K562 (cell line): ENCODE measurements around the gene F12. TPM values are rescaled to one million over a fixed set of nuclear protein-coding genes. Genes with fewer than 3 reads are reported as not detected.

ENCODE experiments used
- ATAC-seq: fragments of 200-7000 bp; cut with Tn5 transposase; 3 replicates; pipeline ENCODE4 v1.9.1; 2020; ENCODE audit warnings: moderate library complexity
- BruUV-seq: library from RNA; stranded (reverse); fragments of 400-500 nt; replicated peaks from 2 replicates; lab custom pipeline; 2021; lab: Mats Ljungman, UMichigan
- CTCF ChIA-PET: fragments of 300-600 bp; formaldehyde crosslinking; extraction: SDS; loops from one replicate; lab custom pipeline; 2021; ENCODE audit warnings: low intra/inter-chr PET ratio; lab: Yijun Ruan, JAX
- POLR2A ChIA-PET: fragments of 300-600, 350-650 bp; sonication (Branson Sonifier 250); formaldehyde crosslinking; extraction: SDS; loops from one replicate; lab custom pipeline; 2021; ENCODE audit warnings: antibody characterized with exemption, inconsistent platforms; lab: Yijun Ruan, JAX
- DNase-seq, 4 experiments: peaks; one replicate each; pipeline versions ENCODE4 v3.0.0 to v3.0.0-alpha.2; 2011 to 2018; ENCODE audit warnings: low spot score in 3 of 4, mixed read lengths in 3 of 4; ENCODE audit errors: extremely low read depth in 1 of 4
- FAIRE-seq: peaks from 2 replicates; lab custom pipeline; 2011; peaks lifted over from hg19 to GRCh38; lab: Jason Lieb, UNC
- H2AFZ ChIP-seq: 2 replicates; pipeline ENCODE4 v1.6.0; 2011; ENCODE audit warnings: low read depth, low read length, control low read depth, inconsistent platforms
- H3K27ac ChIP-seq: fragments of 200-600 bp; 3 replicates; pipeline ENCODE4 v1.8.0; 2011; ENCODE audit warnings: low read depth, mild to moderate bottlenecking, control low read depth, inconsistent platforms, low read length, moderate library complexity, mixed read lengths; ENCODE audit errors: extremely low read depth
- H3K27me3 ChIP-seq, 2 experiments: fragments of 300-600 bp in 1 of 2; 2 replicates in 1 of 2; 3 replicates in 1 of 2; pipeline versions ENCODE4 v1.6.0 to v1.8.0; 2011; ENCODE audit warnings: inconsistent platforms in 2 of 2, low read length in 2 of 2, mild to moderate bottlenecking in 1 of 2, mixed read lengths in 1 of 2, moderate library complexity in 1 of 2; ENCODE audit not compliant: control insufficient read depth in 2 of 2, insufficient read depth in 2 of 2
- H3K36me3 ChIP-seq: fragments of 300-600 bp; 3 replicates; pipeline ENCODE4 v1.8.0; 2011; ENCODE audit warnings: mild to moderate bottlenecking, low read length, inconsistent platforms; ENCODE audit not compliant: control insufficient read depth, insufficient read depth
- H3K4me1 ChIP-seq, 2 experiments: fragments of 200-600 bp in 1 of 2; replicated peaks in 1 of 2; 2 replicates in 1 of 2; 3 replicates in 1 of 2; pipeline versions ENCODE4 v1.5.1 to v1.8.0; 2011; ENCODE audit warnings: inconsistent platforms in 2 of 2, low read length in 2 of 2, mild to moderate bottlenecking in 1 of 2, mixed read lengths in 1 of 2, moderate library complexity in 1 of 2; ENCODE audit not compliant: control insufficient read depth in 2 of 2, insufficient read depth in 2 of 2
- H3K4me2 ChIP-seq: 2 replicates; pipeline ENCODE4 v1.6.1; 2011; ENCODE audit warnings: low read length, control low read depth, inconsistent platforms, mixed read lengths; ENCODE audit not compliant: insufficient read depth
- H3K4me3 ChIP-seq: fragments of 200-600 bp; sonication (generic), shearing (Covaris generic); 2 replicates; pipeline ENCODE4 v1.5.1; 2016; ENCODE audit warnings: control low read depth, inconsistent platforms
- H3K79me2 ChIP-seq: fragments of 200-600 bp; 3 replicates; pipeline ENCODE4 v1.8.0; 2011; ENCODE audit warnings: low read length, inconsistent platforms; ENCODE audit not compliant: control insufficient read depth, insufficient read depth
- H3K9ac ChIP-seq, 2 experiments: 2 replicates each; pipeline versions ENCODE4 v1.6.0 to v1.6.1; 2011; ENCODE audit warnings: low read depth in 2 of 2, low read length in 2 of 2, control low read depth in 1 of 2, inconsistent platforms in 1 of 2, mild to moderate bottlenecking in 1 of 2, mixed read lengths in 1 of 2; ENCODE audit not compliant: insufficient read depth in 1 of 2
- H3K9me1 ChIP-seq: one replicate; pipeline ENCODE4 v1.6.0; 2011; ENCODE audit warnings: inconsistent platforms, mild to moderate bottlenecking, low read length, moderate library complexity; ENCODE audit not compliant: control insufficient read depth, insufficient read depth
- H3K9me3 ChIP-seq: replicated peaks from 2 replicates; pipeline ENCODE4 v1.5.1; 2011; ENCODE audit warnings: low read depth, low read length, inconsistent platforms; ENCODE audit not compliant: control insufficient read depth, insufficient read depth
- H4K20me1 ChIP-seq: replicated peaks from 2 replicates; pipeline ENCODE4 v1.6.1; 2011; ENCODE audit warnings: low read length, inconsistent platforms, mixed read lengths; ENCODE audit not compliant: control insufficient read depth, insufficient read depth
- DACH1 ChIP-seq: fragments of 450-650 bp; IDR thresholded peaks from 2 replicates; pipeline ENCODE4 v1.6.1; 2018; ENCODE audit not compliant: partially characterized antibody
- POLR2G ChIP-seq: fragments of 200-400 bp; formaldehyde crosslinking; IDR thresholded peaks from 2 replicates; pipeline ENCODE4 v1.6.1; 2017; ENCODE audit warnings: low read depth, mild to moderate bottlenecking, antibody characterized with exemption, low read length, moderate library complexity
- RBFOX2 ChIP-seq: fragments of 200-400 bp; formaldehyde crosslinking; IDR thresholded peaks from 2 replicates; pipeline ENCODE4 v1.6.1; 2017; ENCODE audit warnings: low read depth, mild to moderate bottlenecking, low read length, moderate library complexity
- ZNF146 ChIP-seq: IDR thresholded peaks from one replicate; pipeline ENCODE4 v1.6.1; 2018; ENCODE audit warnings: missing compliant biosample characterization; ENCODE audit not compliant: unreplicated experiment
- ZNF282 ChIP-seq: sonication (generic); formaldehyde crosslinking; IDR thresholded peaks from 2 replicates; pipeline ENCODE4 v1.8.1; 2023; ENCODE audit warnings: missing genetic modification reagents
- ZNF316 ChIP-seq: fragments of 450-650 bp; IDR thresholded peaks from 2 replicates; pipeline ENCODE4 v1.6.1; 2016
- WGBS: fragments of 100-300 bp; shearing (Covaris generic); methylation state at CpG from one replicate; pipeline ENCODE4 v1.1.6; 2016; ENCODE audit warnings: low coverage, mixed read lengths; ENCODE audit not compliant: insufficient coverage; ENCODE audit errors: missing lambda C conversion rate; 5-methylcytosine and 5-hydroxymethylcytosine counted together
- in situ Hi-C: fragments of 300-500 bp; cut with MboI; formaldehyde crosslinking; loops from 4 replicates; pipeline ENCODE4 v1.15.0; 2018; ENCODE audit warnings: inconsistent platforms, mixed read lengths
- intact Hi-C: fragments of 100-400 bp; cut with micrococcal nuclease; formaldehyde crosslinking; loops from 2 replicates; pipeline ENCODE4 v1.14.2; 2022
- polyA plus RNA-seq, 8 experiments: library from polyadenylated mRNA; depleted of rRNA in 4 of 8; stranded (reverse) in 5 of 8; unstranded in 3 of 8; fragments of >200 nt; fragmentation: Nextera tagmentation in 2 of 8; fragmentation: Illumina TruSeq in 1 of 8; extraction: Ambion mirVana in 2 of 8; extraction: Trizol in 1 of 8; gene quantifications; 2 replicates each; pipeline versions ENCODE4 v1.2.1 to v1.2.3, GENCODE V29; 2011 to 2014; ENCODE audit warnings: inconsistent platforms in 1 of 8, missing spikeins in 1 of 8
- total RNA-seq, 7 experiments: library from RNA; depleted of rRNA in 6 of 7; stranded (reverse); fragments of >200 nt in 6 of 7; fragmentation: Illumina TruSeq in 2 of 7; extraction: Trizol in 2 of 7; gene quantifications; 2 replicates each; pipeline versions ENCODE4 v1.2.1 to v1.2.3, GENCODE V29; 2011 to 2021; ENCODE audit warnings: low replicate concordance in 1 of 7
- TF ChIP-seq, protein P1 (sequence below), 2 experiments: fragments of 450-650 bp; IDR thresholded peaks; 2 replicates each; pipeline ENCODE4 v1.6.1; 2016; ENCODE audit warnings: mild to moderate bottlenecking in 2 of 2, borderline replicate concordance in 1 of 2, low read depth in 1 of 2, moderate library complexity in 1 of 2

F12 gene
- total and polyA plus RNA-seq, 9 of the 15 experiments (the other 6 are each of a cell fraction or from before 2014, with no cell fraction given) = 0.59 to 18.3 (median 3.6) TPM

DNA sequence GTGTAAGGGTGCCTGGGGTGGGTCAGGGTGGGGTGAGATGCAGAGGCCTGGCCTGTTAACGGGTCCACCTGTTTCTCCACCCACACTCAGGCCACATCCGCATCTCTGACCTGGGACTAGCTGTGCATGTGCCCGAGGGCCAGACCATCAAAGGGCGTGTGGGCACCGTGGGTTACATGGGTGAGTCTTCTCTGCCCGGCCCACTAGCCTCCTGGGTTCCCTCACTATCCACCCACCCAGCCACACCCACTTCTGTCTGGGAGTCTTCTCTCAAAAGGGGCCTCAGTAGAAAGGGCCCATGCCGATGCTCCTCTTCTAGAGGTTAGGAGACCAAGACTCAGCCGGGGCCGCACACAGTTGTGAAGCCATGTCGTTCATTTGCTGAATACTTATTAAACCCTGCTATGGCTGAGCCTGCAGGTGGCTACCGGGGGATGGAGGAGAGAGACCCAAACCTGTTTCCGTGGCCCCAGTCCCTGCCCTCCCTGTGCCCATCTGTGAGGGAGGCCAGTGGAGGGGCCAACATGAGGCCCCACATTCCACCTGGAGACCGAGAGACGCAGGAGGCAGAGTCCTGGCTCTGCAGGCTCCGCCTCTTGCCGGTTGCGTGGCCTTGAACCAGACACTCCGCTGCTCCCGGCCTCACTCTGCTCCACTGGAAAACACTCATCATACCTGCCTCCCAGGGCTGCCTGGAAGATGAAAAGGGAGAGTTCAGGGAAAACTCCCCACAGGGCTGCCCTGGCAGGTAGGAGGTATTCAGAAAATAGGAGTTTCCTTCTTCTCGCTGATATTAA lies 25.8 kb upstream of the F12 start:
- Histone ChIP-seq H3K4me3 (no peak overlapping the region), H3K9ac (0 out of 4 replicates have a peak overlapping the region, but pooled peaks of 1 of the 2 experiments have one; percentile 14), H3K27ac (no peak overlapping the region), H3K9me1 (no peaks in the 10 kb centered on the region), H2AFZ (no peak overlapping the region), H3K4me1 (peaks cover 0 to 35% of the 10 kb centered on the region in 2 experiments; a peak in 2 of 5 replicates), H4K20me1 (no peaks in the 10 kb centered on the region; the same call in 1 of the 2 replicates), H3K79me2 (peaks cover 14% of the 10 kb centered on the region), H3K9me3 (no peaks in the 10 kb centered on the region), H3K36me3 (peaks cover 96% of the 10 kb centered on the region; the same call in 2 of the 3 replicates), H3K27me3 (no peaks in the 10 kb centered on the region), H3K4me2 (no peak overlapping the region)
- intact Hi-C loops (no loop called here), in situ Hi-C loops (no loop called here)
- FAIRE-seq (no peak), ATAC-seq (no peak), DNase-seq (no peak)
- ChIA-PET CTCF (no interaction called here), POLR2A (interaction anchor here (0.6 to 10.8 kb wide), 4 partner anchors 9 to 30 kb away, joined by 4 to 210 read pairs (median 5); partner anchors contain the start of gene PRR7)
- 90% methylated on average over 19 of the region's 20 CpGs for WGBS
- BruUV-seq = no TSS peak
- peak; percentile 49 for TF ChIP-seq RBFOX2
- TF ChIP-seq POLR2G = peak; percentile 35; the same call in 1 of the 2 replicates
- no peak for TF ChIP-seq ZNF316
- no peak for TF ChIP-seq ZNF146 (CRISPR knock-in tag)
- TF ChIP-seq, protein P1, sequence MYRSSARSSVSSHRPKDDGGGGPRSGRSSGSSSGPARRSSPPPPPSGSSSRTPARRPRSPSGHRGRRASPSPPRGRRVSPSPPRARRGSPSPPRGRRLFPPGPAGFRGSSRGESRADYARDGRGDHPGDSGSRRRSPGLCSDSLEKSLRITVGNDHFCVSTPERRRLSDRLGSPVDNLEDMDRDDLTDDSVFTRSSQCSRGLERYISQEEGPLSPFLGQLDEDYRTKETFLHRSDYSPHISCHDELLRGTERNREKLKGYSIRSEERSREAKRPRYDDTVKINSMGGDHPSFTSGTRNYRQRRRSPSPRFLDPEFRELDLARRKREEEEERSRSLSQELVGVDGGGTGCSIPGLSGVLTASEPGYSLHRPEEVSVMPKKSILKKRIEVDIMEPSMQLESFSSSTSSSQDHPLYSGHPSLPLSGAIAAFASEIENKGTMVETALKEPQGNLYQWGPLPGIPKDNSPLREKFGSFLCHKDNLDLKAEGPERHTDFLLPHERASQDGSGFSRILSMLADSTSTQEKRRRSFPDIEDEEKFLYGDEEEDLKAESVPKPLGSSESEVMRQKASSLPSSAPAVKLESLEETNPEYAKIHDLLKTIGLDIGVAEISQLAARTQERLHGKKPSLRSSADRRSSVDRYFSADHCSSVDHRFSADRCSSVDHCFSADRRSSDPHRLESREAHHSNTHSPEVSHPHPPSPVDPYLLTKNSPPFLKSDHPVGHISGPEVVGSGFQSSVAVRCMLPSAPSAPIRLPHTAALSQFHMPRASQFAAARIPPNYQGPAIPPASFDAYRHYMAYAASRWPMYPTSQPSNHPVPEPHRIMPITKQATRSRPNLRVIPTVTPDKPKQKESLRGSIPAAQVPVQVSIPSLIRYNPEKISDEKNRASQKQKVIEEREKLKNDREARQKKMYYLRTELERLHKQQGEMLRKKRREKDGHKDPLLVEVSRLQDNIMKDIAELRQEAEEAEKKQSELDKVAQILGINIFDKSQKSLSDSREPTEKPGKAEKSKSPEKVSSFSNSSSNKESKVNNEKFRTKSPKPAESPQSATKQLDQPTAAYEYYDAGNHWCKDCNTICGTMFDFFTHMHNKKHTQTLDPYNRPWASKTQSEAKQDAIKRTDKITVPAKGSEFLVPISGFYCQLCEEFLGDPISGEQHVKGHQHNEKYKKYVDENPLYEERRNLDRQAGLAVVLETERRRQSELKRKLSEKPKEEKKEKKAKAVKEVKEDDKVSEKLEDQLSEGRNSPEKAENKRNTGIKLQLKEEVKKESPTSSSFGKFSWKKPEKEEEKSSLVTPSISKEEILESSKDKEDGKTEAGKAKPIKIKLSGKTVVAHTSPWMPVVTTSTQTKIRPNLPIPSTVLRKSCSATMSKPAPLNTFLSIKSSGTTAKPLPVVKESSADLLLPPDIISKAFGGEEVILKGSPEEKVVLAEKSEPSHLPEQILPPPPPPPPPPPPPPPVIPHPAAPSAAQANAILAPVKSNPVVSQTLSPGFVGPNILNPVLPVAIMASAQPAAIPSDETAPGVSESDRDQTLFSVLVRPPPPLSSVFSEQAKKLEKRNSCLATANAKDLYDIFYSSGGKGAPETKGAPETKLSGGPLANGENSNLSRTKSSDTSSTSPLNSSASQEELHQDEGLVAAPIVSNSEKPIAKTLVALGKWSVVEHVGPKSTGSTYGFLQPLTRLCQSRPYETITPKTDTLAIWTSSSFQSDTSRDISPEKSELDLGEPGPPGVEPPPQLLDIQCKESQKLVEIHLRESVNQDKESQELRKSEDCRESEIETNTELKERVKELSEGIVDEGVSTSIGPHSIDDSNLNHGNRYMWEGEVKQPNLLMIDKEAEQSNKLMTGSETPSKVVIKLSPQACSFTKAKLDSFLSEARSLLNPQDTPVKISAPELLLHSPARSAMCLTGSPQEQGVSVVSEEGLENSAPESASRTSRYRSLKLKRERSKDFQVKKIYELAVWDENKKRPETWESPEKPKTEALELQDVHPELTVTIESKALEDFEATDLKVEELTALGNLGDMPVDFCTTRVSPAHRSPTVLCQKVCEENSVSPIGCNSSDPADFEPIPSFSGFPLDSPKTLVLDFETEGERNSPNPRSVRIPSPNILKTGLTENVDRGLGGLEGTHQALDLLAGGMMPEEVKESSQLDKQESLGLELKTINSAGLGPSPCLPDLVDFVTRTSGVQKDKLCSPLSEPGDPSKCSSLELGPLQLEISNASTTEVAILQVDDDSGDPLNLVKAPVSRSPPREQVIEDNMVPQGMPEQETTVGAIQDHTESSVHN (IDR thresholded peaks at IDR 0.05; ENCODE audit: borderline replicate concordance in 1 of 2, low read depth in 1 of 2) = no peak
- TF ChIP-seq DACH1 = no peak
- no peak for TF ChIP-seq ZNF282 (CRISPR knock-in tag)
